Measurements from ENCODE around the gene ADCK2. TPM values are rescaled to one million over a fixed set of nuclear protein-coding genes. Genes with fewer than 3 reads are reported as not detected.
A peak's percentile ranks its signal among the peaks of the same experiment; 100 is the strongest.

Gene ADCK2
- total and polyA plus RNA-seq, 10 of the 15 experiments (the other 5 are each of a cell fraction or from before 2014, with no cell fraction given), result 0.52 to 19.4 (median 13.1) TPM

- intact Hi-C loops (cut with micrococcal nuclease; ENCODE audit: unreplicated experiment), result no loop called here
These were observed 779 bp upstream of the ADCK2 start for GRCh38 chr7:140671966-140672365.

More at GRCh38 chr7:140671966-140672365, 779 bp upstream of the ADCK2 start:
- ATAC-seq (no peak), FAIRE-seq (no peak), DNase-seq (ENCODE audit: low read depth, low spot score) (no peak)
- H3K4me1 ChIP-seq (ENCODE audit: control insufficient read depth, insufficient read depth, low read length), result peaks cover 39% of the 10 kb centered on the region
- no peaks in the 10 kb centered on the region for H3K27me3 ChIP-seq (replicated peaks in 1 of 2; ENCODE audit: control insufficient read depth in 2 of 2, insufficient read depth in 2 of 2, low read length in 1 of 2)
- SMC1A ChIA-PET (ENCODE audit: uncharacterized antibody, unreplicated experiment), result no interaction called here
- no peak for TF ChIP-seq ZZZ3 (IDR thresholded peaks at IDR 0.05; ENCODE audit: control insufficient read depth, insufficient read length, low read depth)
- TF ChIP-seq E2F8 (IDR thresholded peaks at IDR 0.05; ENCODE audit: low read depth, partially characterized antibody), result no peak
- TF ChIP-seq EZH2 (IDR thresholded peaks at IDR 0.05; ENCODE audit: borderline replicate concordance, control insufficient read depth, low read depth, low read length), result no peak
- TF ChIP-seq SMAD5 (IDR thresholded peaks at IDR 0.05; ENCODE audit: low read depth), result no peak
- no peak for TF ChIP-seq SUPT20H (IDR thresholded peaks at IDR 0.05; ENCODE audit: borderline replicate concordance, control insufficient read depth, low read depth, low read length)
- TF ChIP-seq BRCA1 (IDR thresholded peaks at IDR 0.05; ENCODE audit: low read depth, low read length), result no peak
- TF ChIP-seq NFIC (IDR thresholded peaks at IDR 0.05; ENCODE audit: low read depth, low read length), result no peak
- TF ChIP-seq JUNB (IDR thresholded peaks at IDR 0.05), result no peak
- no peak for TF ChIP-seq POU2F2 (IDR thresholded peaks at IDR 0.05; ENCODE audit: borderline replicate concordance, low read depth, low read length)
- TF ChIP-seq IKZF1 (conservative IDR thresholded peaks at IDR 0.05), result no peak
- TF ChIP-seq NBN (IDR thresholded peaks at IDR 0.05), result no peak
- TF ChIP-seq CHD4 (IDR thresholded peaks at IDR 0.05), result no peak
- no peak for TF ChIP-seq RB1 (IDR thresholded peaks at IDR 0.05; ENCODE audit: borderline replicate concordance)
- TF ChIP-seq ATF2 (IDR thresholded peaks at IDR 0.05; ENCODE audit: low read length), result no peak
- H3K4me3 ChIP-seq, result no peak overlapping the region
- RAD21 ChIA-PET (ENCODE audit: unreplicated experiment), result interaction anchor here (1.0 kb wide), 1 partner anchor 154 kb away, joined by 3 read pairs; no protein-coding TSS in a partner anchor
- no peaks in the 10 kb centered on the region for H3K36me3 ChIP-seq (ENCODE audit: control insufficient read depth in 2 of 2, insufficient read depth in 2 of 2, low read length in 1 of 2)
- in situ Hi-C loops (cut with MboI), result loop anchor here (10.0 kb wide), 1 partner anchor 343 kb away; the partner anchor contains the start of gene MRPS33
- no peak overlapping the region for H3K27ac ChIP-seq (ENCODE audit: control insufficient read depth, insufficient read depth)
- H2AFZ ChIP-seq (ENCODE audit: control insufficient read depth, low read depth, low read length), result peak overlapping the region; percentile 78
- no peaks in the 10 kb centered on the region; the same call in 1 of the 2 replicates for H3K79me2 ChIP-seq (ENCODE audit: control insufficient read depth, insufficient read depth, low read length)
- H3K9me3 ChIP-seq (replicated peaks; ENCODE audit: control insufficient read depth, insufficient read depth, low read length), result no peaks in the 10 kb centered on the region
- no peak overlapping the region for H3K9ac ChIP-seq (ENCODE audit: control insufficient read depth, insufficient read depth, low read length)
- no peaks in the 10 kb centered on the region for H4K20me1 ChIP-seq (ENCODE audit: control insufficient read depth, insufficient read depth)
- CTCF ChIA-PET, result interaction anchor here (1.0 kb wide), 1 partner anchor 139 kb away, joined by 3 read pairs; no protein-coding TSS in a partner anchor
- POLR2A ChIA-PET, result no interaction called here
- 85% methylated on average over 14 of the region's 15 CpGs for WGBS (ENCODE audit: insufficient coverage, insufficient replicate concordance, low lambda C conversion rate, missing lambda C conversion rate)
- H3K4me2 ChIP-seq (ENCODE audit: control insufficient read depth, insufficient read depth), result peak overlapping the region; percentile 53; the same call in 1 of the 2 replicates
- BruUV-seq (replicated peaks), result no TSS peak

All from GM12878 (cell line).